Skeletal muscle satellite cell (primary cell): ENCODE measurements around the gene NAALADL2.

ENCODE experiments used
- H3K27me3 ChIP-seq: 2 replicates; pipeline ENCODE4 v1.7.0; 2013; ENCODE audit warnings: low read length; ENCODE audit not compliant: control insufficient read depth, insufficient read depth
- H3K36me3 ChIP-seq: 2 replicates; pipeline ENCODE4 v1.7.0; 2013; ENCODE audit warnings: mild to moderate bottlenecking, control low read depth, low read length; ENCODE audit not compliant: insufficient read depth
- H3K4me1 ChIP-seq: 2 replicates; pipeline ENCODE4 v1.7.0; 2013; ENCODE audit warnings: low read length; ENCODE audit not compliant: control insufficient read depth, insufficient read depth
- H3K4me2 ChIP-seq: 2 replicates; pipeline ENCODE4 v1.7.0; 2013; ENCODE audit warnings: mild to moderate bottlenecking, low read length
- H3K4me3 ChIP-seq: 2 replicates; pipeline ENCODE4 v1.7.0; 2013; ENCODE audit warnings: low read length
- H3K9ac ChIP-seq: 2 replicates; pipeline ENCODE4 v1.7.0; 2013; ENCODE audit warnings: mild to moderate bottlenecking, low read depth, low read length, moderate library complexity
- H3K9me3 ChIP-seq: replicated peaks from 2 replicates; pipeline ENCODE4 v1.7.0; 2013; ENCODE audit warnings: mild to moderate bottlenecking, control low read depth, low read length

The NAALADL2 gene

DNA sequence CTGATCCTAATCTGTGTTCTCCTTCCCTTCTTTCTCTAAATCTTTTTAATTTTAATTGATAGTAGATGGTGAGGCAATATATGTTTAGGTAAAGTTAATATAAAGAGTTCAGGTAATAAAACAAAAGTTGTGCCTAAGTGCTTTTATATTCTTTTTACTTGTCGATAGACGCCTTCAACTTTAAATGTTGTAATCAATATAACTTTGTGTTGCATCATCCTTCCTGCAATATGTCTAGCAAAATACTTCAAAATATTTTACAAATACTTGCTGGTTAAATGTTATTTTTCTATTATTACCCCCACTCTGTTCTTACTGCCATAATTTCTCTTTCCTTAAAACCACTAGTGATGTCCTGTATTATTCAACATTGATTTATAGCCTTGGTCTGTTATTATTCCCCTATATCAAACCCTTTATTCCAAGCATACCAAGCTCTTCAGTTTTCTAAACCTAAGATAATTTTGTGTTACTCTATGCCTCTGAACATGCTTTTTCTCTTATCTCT is 92.4 kb downstream of the NAALADL2 start:
- Histone ChIP-seq H3K9ac (peak overlapping the region; percentile 69), H3K9me3 (no peaks in the 10 kb centered on the region), H3K4me1 (peaks cover 55% of the 10 kb centered on the region), H3K4me2 (peak overlapping the region; percentile 46), H3K4me3 (no peak overlapping the region), H3K36me3 (no peaks in the 10 kb centered on the region), H3K27me3 (no peaks in the 10 kb centered on the region)

DNA sequence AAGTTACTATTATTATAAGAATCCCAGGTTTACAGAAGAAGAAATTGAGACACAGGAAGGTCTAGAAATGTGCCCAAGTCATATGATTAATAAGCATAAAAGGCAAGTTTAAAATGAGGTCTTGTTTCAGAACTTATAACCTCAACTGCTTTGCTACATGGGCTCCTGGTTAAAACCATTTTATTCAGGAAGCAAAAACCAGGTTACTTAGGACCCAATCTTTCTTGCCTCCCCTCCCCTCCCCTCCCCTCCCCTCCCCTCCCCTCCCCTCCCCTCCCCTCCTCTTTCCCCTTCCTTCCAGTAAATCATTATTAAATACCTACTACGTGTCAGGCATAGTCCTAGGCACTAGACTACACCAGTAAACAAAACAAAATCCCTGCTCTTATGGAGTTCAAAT is 93.9 kb downstream of the NAALADL2 start:
- H3K4me1 ChIP-seq, result peaks cover 60% of the 10 kb centered on the region
- H3K4me3 ChIP-seq, result no peak overlapping the region
- H3K27me3 ChIP-seq, result no peaks in the 10 kb centered on the region
- H3K4me2 ChIP-seq, result no peak overlapping the region
- no peaks in the 10 kb centered on the region for H3K9me3 ChIP-seq
- H3K36me3 ChIP-seq, result no peaks in the 10 kb centered on the region
- no peak overlapping the region for H3K9ac ChIP-seq

DNA sequence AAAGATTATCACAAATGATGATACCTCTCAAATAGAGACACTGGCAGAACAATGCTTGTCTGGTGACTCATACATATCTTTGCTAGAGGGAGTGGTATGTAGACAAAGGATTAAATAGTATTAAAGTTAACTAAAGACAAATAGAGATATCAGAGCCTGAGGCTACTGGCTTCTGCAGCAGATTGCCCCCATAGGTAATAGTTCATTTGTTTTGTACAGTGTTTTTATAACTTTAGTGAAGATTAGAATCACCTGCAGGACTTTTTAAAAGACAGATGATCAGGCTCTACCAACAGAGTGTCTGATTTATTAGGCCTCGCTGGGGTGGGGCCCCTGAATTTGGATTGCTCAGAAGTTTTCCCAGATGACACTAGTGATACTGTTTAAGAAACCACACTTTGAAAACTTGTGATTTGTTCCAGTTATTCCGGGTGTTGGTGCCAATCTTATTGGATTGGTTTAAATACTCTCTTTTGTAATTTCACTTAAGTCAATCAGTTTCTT is 96.4 kb downstream of the NAALADL2 start:
- Histone ChIP-seq H3K9me3 (no peaks in the 10 kb centered on the region), H3K4me3 (no peak overlapping the region), H3K4me1 (peaks cover 46% of the 10 kb centered on the region), H3K9ac (no peak overlapping the region), H3K4me2 (peak overlapping the region; percentile 40), H3K27me3 (no peaks in the 10 kb centered on the region), H3K36me3 (no peaks in the 10 kb centered on the region)

DNA sequence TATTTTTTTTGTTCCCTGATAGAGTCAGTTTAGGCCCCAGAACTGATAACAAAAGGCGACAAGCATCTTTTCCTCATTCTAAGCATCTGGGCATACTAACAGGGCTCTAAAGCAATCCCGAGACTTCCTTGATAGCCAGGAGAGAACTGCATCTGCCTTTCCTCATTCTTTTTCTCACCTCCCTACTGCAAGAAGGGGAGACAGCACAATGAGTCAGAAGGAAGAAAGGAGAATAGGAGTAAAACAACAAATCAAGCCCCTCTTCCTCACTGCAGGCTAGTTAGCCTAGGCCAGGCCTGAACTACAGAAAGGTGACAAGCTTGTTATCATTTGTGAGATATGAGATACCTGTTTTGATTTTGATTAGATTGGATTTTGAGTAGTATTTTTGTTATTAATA is 97.9 kb downstream of the NAALADL2 start:
- peak overlapping the region; percentile 43 for H3K9ac ChIP-seq

GRCh38 chr3:174957551-174958001 is 98.4 kb downstream of the NAALADL2 start:
- Histone ChIP-seq H3K9ac (peak overlapping the region; percentile 43), H3K4me1 (peaks cover 29% of the 10 kb centered on the region), H3K9me3 (no peaks in the 10 kb centered on the region), H3K4me3 (no peak overlapping the region), H3K27me3 (no peaks in the 10 kb centered on the region), H3K4me2 (peak overlapping the region; percentile 37), H3K36me3 (no peaks in the 10 kb centered on the region)

More for the DNA sequence above, 97.9 kb downstream of the NAALADL2 start:
- no peaks in the 10 kb centered on the region for H3K27me3 ChIP-seq
- no peak overlapping the region for H3K4me2 ChIP-seq
- no peak overlapping the region for H3K4me3 ChIP-seq
- no peaks in the 10 kb centered on the region for H3K36me3 ChIP-seq
- no peaks in the 10 kb centered on the region for H3K9me3 ChIP-seq
- peaks cover 31% of the 10 kb centered on the region for H3K4me1 ChIP-seq

- no peaks in the 10 kb centered on the region for H3K9me3 ChIP-seq
- no peak overlapping the region for H3K9ac ChIP-seq
- H3K27me3 ChIP-seq, result no peaks in the 10 kb centered on the region
- H3K4me3 ChIP-seq, result no peak overlapping the region
- peaks cover 29% of the 10 kb centered on the region for H3K4me1 ChIP-seq
- H3K4me2 ChIP-seq, result no peak overlapping the region
- no peaks in the 10 kb centered on the region for H3K36me3 ChIP-seq
These were observed 99.7 kb downstream of the NAALADL2 start for GRCh38 chr3:174958671-174959328.

DNA sequence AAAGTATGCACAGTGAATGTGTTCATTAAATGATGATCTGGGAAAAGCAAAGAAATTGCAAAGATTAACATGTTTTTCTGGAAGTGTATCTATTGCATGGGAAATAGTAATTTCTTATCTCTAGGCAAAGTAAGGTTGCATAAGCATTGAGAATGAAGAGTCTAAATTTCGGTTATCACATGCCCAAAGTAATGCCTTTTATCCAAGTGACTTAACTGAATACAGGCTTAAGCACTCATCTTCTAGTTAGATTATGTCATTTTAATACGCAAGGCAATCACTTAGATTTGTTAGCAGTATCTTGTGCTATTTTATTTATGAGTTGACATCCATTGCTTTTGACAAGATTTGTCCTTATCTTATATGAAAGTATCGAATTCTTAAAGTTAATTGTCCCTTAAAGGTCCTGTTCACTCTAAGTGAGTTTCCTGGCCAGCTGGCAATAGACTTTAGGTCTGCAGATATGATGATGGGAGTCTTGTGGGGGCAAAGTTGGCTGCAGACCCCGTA is 100.5 kb downstream of the NAALADL2 start:
- no peak overlapping the region for H3K4me3 ChIP-seq
- no peak overlapping the region for H3K9ac ChIP-seq
- no peaks in the 10 kb centered on the region for H3K36me3 ChIP-seq
- H3K4me1 ChIP-seq, result peaks cover 29% of the 10 kb centered on the region
- H3K4me2 ChIP-seq, result no peak overlapping the region
- H3K27me3 ChIP-seq, result no peaks in the 10 kb centered on the region
- no peaks in the 10 kb centered on the region for H3K9me3 ChIP-seq

DNA sequence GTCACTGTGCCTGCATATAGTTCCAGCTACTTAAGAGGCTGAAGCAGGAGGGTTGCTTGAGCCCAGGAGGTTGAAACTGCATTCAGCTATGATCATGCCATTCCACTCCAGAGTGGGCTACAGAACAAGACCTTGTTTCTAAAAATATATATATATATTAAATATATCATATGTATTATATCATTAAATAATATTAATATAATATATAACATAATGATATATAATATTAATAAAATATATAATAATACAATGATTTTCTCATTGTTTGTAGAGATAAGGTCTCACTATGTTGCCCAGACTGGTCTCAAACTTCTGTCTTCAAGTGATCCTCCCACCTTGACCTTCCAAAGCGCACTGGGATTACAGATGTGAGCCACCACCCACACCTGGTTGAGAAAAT is 101.8 kb downstream of the NAALADL2 start:
- no peaks in the 10 kb centered on the region for H3K27me3 ChIP-seq

DNA sequence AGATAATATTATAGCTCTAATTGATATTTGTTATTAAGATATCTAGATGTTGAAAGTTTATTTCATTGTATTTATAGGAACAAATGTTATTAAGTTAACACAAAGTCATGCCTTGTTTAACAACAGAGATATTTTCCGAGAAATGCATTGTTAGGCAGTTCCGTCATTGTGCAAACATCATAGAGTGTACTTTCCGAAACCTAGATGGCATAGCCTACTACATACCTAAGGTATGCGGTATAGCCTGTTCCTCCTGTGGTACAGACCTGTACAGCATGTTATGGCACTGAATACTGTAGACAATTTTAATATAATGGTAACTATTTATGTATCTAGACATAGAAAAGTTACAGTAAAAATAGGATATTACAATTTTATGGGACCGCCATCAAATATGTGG is 114.3 kb downstream of the NAALADL2 start:
- no peak overlapping the region for H3K4me3 ChIP-seq
- no peaks in the 10 kb centered on the region for H3K36me3 ChIP-seq
- H3K4me2 ChIP-seq, result no peak overlapping the region
- H3K27me3 ChIP-seq, result no peaks in the 10 kb centered on the region
- H3K9ac ChIP-seq, result no peak overlapping the region
- no peaks in the 10 kb centered on the region for H3K9me3 ChIP-seq
- no peaks in the 10 kb centered on the region for H3K4me1 ChIP-seq

More for the DNA sequence above, 101.8 kb downstream of the NAALADL2 start:
- Histone ChIP-seq H3K9me3 (no peaks in the 10 kb centered on the region), H3K4me2 (no peak overlapping the region), H3K9ac (no peak overlapping the region), H3K4me1 (peaks cover 19% of the 10 kb centered on the region), H3K4me3 (no peak overlapping the region), H3K36me3 (no peaks in the 10 kb centered on the region)

GRCh38 chr3:174986685-174987084 is 127.6 kb downstream of the NAALADL2 start:
- no peaks in the 10 kb centered on the region for H3K36me3 ChIP-seq
- no peaks in the 10 kb centered on the region for H3K27me3 ChIP-seq
- no peak overlapping the region for H3K4me3 ChIP-seq
- no peaks in the 10 kb centered on the region for H3K4me1 ChIP-seq
- no peaks in the 10 kb centered on the region for H3K9me3 ChIP-seq
- no peak overlapping the region for H3K4me2 ChIP-seq
- no peak overlapping the region for H3K9ac ChIP-seq

GRCh38 chr3:175001091-175001490 is 142.0 kb downstream of the NAALADL2 start:
- H3K27me3 ChIP-seq, result no peaks in the 10 kb centered on the region
- peaks cover 24% of the 10 kb centered on the region for H3K4me1 ChIP-seq
- no peaks in the 10 kb centered on the region for H3K36me3 ChIP-seq
- H3K9me3 ChIP-seq, result no peaks in the 10 kb centered on the region
- H3K9ac ChIP-seq, result no peak overlapping the region
- no peak overlapping the region for H3K4me3 ChIP-seq
- H3K4me2 ChIP-seq, result no peak overlapping the region

DNA sequence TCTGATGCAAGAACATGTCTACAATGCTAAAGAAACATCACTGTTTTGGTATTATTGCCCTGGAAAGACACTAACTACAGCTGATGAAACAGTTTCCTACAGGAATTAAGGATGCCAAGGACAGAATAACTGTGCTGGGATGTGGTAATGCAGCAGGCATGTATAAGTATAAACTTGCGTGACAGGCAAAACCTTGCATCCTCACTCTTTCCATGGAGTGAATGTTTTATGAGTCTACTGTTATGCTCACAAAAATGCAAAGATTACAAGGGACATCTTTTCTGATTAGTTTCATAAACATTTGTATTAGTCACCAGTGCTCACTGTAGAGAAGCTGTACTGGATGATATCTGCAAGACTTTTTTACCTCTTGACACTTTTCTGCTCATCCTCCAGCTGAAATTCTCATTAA is 143.6 kb downstream of the NAALADL2 start:
- no peaks in the 10 kb centered on the region for H3K9me3 ChIP-seq
- H3K27me3 ChIP-seq, result no peaks in the 10 kb centered on the region
- no peak overlapping the region for H3K4me3 ChIP-seq
- peaks cover 24% of the 10 kb centered on the region for H3K4me1 ChIP-seq
- peak overlapping the region; percentile 2 for H3K4me2 ChIP-seq
- peak overlapping the region; percentile 31 for H3K9ac ChIP-seq
- no peaks in the 10 kb centered on the region for H3K36me3 ChIP-seq
